Nucleus accumbens (tissue), 56 donors: Measurements from ENCODE around the gene MRGPRX2.

Source experiments
- DNase-seq, 56 donors: peaks; one replicate each; lab custom pipeline; 2025; lab: John Stamatoyannopoulos, UW

MRGPRX2 gene

DNA sequence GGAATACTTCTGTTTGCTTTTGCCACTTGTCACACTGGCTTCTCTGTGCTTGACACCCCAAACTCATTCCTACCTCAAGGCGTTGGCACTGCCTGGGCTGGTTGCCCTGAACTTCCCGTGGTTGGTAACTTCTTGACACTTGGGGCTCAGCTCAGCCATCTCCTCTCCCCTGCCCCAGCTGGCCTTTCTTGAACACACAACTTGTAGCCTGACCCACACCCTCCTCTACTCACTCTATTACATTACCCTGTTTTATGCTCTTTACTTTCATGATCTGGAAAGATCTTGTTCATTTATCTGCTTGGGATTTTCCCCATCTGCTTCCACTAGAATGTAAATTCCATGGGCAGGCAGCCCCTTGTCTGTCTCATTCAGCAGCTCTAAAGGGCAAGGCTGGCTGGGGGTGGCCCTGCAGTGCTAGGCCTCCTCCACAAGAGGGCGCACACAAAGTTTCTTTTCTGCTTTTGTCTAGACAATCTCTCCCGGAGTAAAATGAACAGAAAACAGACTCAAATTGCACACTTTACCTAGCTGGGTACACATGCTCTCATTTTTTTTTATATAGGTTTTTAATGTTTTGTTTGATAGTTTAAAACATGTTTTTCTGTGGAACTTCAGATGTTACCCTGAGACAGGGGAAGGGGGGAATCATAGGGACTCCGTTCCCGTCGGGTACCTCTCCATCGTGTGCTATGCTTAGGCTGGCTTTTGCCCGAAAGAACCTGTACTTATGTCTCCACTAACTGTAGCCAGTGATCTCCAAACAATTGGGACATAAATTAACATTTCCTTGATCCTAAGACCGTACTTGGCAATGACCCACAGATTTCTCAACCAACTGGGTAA is 16.4 kb upstream of the MRGPRX2 start:
- peak in 40 of 56 donors; percentile 6 to 74 (median 24) for DNase-seq

DNA sequence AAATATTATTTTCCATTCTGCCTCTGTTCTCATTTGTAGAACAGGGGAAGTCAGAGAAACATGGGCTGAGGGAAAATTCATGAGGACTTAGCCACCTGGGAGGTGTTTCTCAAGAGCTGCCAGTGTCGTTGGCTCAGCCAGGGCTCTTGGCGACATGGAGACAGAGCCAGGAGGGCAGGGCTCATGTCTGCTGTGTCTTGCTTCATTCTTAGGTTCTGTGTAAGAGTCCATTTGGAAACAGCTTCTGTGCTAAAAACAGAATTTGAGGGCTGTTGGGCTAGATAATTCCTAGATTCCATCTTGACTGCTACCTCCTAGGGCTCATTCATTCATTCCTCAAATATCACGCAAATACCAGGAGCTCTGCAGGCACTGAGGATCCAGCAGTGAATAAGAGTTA is 15.1 kb upstream of the MRGPRX2 start:
- no peak for DNase-seq

GRCh38 chr11:19073454-19074415 is 13.2 kb upstream of the MRGPRX2 start:
- no peak for DNase-seq

DNA sequence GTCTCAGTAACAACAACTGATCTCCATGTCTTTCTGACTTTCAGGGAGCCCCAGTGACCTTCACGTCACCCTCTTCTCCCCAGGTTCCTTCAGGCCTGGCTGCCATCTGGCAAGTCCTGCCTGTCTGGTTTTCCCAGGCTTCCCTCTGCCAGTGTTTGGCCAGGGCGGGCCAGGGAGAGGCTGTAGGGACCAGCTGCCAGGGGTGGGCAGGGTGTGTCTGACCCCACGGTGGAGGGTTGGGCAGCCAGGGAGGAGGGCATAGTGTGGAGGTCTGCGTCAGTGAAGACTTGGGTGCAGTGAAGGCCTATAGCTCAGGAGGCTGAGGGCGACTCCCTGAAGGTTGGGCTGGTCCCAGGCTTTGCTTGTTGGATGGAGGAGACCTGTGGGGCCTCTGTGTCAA is 11.9 kb upstream of the MRGPRX2 start:
- DNase-seq, result no peak

- peak in 38 of 56 donors; percentile 7 to 72 (median 32) for DNase-seq
Observed at GRCh38 chr11:19071255-19071654, 10.7 kb upstream of the MRGPRX2 start.

DNA sequence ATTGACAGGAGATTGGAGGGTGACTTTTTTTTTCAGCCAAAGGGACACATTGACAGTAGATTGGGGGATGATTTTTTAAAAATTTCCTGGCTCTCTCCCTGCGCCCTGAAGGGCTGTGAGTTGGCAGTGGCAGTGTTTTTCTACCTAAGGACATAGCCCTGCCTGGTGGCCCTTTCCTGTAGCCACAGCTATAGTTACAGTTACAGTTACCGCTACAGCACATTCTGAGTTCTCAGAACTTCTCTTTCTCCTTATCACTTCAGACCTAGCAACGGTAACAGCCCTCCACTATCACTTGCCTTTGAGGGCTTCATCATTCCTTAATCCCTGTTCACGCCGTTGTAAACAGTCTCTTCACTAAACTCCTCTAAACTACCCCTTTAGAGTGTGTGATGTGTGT is 684 bp downstream of the MRGPRX2 start:
- DNase-seq, result no peak

GRCh38 chr11:19055905-19056304 is 4.6 kb downstream of the MRGPRX2 start:
- DNase-seq, result no peak

GRCh38 chr11:19055016-19055415 is 5.5 kb downstream of the MRGPRX2 start:
- DNase-seq, result no peak

GRCh38 chr11:19053909-19054308 is 6.6 kb downstream of the MRGPRX2 start:
- DNase-seq, result no peak

GRCh38 chr11:19050281-19050680 is 10.2 kb downstream of the MRGPRX2 start:
- DNase-seq, result no peak

DNA sequence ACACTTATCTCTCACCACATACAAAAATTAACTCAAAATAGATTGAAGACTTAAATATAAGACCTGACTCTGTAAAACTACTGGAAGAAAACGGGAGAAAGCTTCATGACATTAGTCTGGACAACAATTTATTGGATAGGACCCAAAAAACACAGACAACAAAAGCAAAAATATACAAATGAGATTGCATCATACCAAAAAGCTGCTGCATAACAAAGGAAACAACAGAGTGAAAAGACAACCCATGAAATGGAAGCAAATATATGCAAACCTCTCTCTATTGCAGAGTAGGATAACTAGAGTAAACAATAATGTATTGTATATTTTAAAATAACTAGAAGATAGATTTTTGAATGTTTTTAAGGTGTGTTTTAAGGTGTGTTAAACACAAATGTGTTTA is 11.2 kb downstream of the MRGPRX2 start:
- no peak for DNase-seq

- no peak for DNase-seq
Observed at GRCh38 chr11:19040051-19040450, 20.5 kb downstream of the MRGPRX2 start.

- DNase-seq, result no peak
Observed at GRCh38 chr11:19039409-19039808, 21.1 kb downstream of the MRGPRX2 start.

DNA sequence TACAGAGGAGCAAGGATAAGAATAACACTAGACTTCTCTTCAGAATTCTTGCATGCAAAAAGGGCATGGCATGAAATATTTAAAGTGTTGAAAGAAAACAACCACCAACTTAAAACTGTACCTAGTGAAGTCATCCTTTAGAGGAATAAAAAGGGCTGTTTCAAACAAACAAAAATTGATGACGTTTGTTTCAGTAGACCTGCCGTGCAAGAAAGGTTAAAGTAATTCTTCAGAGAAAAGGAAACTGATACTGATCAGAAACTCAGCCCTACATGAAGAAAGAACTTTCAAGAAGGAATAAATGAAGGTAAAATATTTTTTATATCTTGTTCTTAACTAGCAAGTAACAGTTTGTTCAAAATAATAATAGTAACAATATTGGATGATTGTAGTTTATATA is 27.5 kb downstream of the MRGPRX2 start:
- DNase-seq, result no peak

DNA sequence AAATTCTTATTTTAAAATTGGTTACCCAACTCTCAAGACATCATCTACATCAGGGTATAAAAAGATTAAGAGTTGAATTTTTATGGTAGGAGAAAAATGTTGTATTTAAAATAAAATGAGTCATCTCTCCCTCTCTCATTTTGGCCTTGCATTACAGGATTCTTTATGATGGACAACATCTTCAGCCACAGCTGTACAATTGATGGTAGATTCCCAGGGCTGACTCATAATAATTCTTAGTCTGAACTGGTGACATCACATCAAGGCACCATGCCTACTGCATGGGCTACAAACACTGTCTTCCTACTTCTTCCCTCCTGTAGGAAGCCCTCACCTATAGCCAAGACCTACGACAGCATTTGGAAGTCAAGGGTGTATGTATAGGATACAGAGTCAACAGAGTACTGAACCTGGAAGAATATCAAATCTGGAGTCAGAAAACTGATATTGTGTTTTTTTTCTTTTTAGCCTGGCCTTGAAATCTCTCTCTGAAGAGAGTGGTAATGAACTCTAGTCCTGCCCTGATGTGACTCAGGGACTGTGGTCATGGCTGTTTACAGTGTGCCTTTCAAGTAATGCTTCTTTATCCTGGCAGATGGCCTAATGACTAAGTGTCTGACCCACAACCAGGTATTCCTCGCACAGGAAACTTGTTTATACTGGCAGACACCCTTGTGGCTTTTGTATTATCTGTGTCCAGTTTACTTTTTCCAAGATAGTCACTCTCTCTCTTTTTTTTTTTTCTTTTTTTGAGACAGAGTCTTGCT is 32.5 kb downstream of the MRGPRX2 start:
- no peak for DNase-seq

GRCh38 chr11:19026862-19027261 is 33.7 kb downstream of the MRGPRX2 start:
- no peak for DNase-seq

DNA sequence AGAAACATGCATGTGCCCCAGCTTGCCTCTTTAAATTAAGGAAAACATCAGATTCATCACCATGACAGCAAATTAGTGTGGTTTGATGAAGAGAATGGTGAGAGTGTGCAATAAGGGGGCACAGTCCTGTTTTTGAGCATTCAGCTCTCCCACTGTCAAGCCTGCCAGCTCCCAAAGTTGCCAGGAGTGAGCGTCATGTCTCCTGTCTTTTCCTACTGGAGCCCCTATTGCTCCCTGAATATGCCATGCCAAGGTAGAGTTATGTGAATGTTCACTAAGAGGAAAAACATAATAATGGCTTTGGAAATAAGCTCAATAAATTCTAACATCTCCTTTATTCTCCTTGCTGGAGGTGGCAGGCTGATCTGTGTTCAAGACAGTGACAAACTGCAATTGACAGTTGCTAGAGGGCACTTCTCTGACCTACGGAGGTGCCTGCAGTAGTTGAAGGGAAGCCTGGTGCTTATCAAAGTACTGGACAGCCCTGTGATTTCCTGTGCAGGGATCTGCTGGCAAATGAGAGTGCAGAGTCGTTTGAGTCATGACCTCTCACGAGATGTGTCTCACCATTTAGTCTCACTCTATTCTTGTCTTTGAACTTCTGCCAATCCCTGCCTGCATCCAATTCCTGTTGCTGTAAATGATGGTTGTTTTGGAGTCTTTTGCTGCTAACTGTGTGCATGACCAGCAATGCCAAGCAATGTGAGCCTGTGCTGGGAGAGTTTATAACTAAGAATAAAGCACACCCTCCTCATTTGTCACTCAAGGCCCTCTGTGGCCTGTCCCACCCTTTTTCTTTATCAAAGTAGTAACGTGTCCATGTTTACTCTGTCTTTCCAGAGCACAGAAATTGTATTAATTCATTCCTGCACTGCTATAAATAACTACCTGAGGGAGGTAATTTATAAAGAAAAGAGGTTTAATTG is 34.8 kb downstream of the MRGPRX2 start:
- no peak for DNase-seq

DNA sequence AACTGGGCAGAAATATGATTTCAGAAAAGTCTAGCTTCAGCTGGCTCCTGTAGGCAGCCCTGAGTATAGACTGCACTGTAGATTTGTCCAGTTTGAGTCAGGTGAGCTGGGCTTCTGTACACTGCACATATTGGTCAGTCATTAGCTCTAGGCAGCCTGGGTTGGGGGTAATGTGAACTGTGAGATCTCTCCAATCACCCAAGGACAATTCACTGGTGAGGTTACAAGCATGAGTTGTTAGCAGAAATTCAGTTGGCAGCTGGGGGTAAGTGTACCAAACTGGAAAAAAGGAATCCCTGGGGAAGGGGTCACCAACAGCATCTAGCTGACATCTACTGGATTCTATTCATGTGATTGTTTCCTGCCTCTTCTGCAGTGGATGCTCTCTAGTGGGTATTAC is 39.7 kb downstream of the MRGPRX2 start:
- no peak for DNase-seq

- DNase-seq, result no peak
Observed at GRCh38 chr11:19018901-19019300, 41.6 kb downstream of the MRGPRX2 start.
